Upper lobe of left lung (tissue), 6 donors: ENCODE measurements around the gene FGF10. TPM values are rescaled to one million over a fixed set of nuclear protein-coding genes. Genes with fewer than 3 reads are reported as not detected.

Source experiments
- ATAC-seq, 2 donors: fragments of 200-7000 bp; cut with Tn5 transposase; one replicate each; pipeline ENCODE4 v1.9.1; 2022; ENCODE audit warnings: mild to moderate bottlenecking in 2 of 2, moderate library complexity in 2 of 2; ENCODE audit not compliant: low FRiP score in 2 of 2
- DNase-seq, 2 donors: peaks; one replicate each; pipeline ENCODE4 v3.0.0-alpha.2; 2019 to 2020
- H3K27ac ChIP-seq, 4 donors: fragments of 200-600 bp; sonication (generic); one replicate each; pipeline ENCODE4 v1.5.1; 2016 to 2019
- H3K27me3 ChIP-seq, 4 donors: fragments of 200-600 bp; sonication (generic); one replicate each; pipeline ENCODE4 v1.5.1; 2017 to 2019
- H3K36me3 ChIP-seq, 4 donors: fragments of 200-600 bp; sonication (generic); one replicate each; pipeline ENCODE4 v1.5.1; 2016 to 2019
- H3K4me1 ChIP-seq, 4 donors: fragments of 200-600 bp; sonication (generic); one replicate each; pipeline ENCODE4 v1.5.1; 2018 to 2019
- H3K4me3 ChIP-seq, 4 donors: fragments of 200-600 bp; sonication (generic); one replicate each; pipeline ENCODE4 v1.5.1; 2017 to 2019; ENCODE audit warnings: mild to moderate bottlenecking in 2 of 4, moderate library complexity in 1 of 4
- H3K9me3 ChIP-seq, 4 donors: fragments of 200-600 bp; sonication (generic); one replicate each; pipeline ENCODE4 v1.5.1; 2018 to 2019
- CTCF ChIP-seq, 6 experiments: fragments of 450-650 bp in 4 of 6; fragments of 200-600 bp in 2 of 6; sonication (generic) in 2 of 6; IDR thresholded peaks; one replicate each; pipeline ENCODE4 v1.5.1; 2016 to 2019; ENCODE audit warnings: antibody characterized with exemption in 6 of 6
- EP300 ChIP-seq, 4 donors: sonication (generic); formaldehyde crosslinking; IDR thresholded peaks; one replicate each; pipeline ENCODE4 v1.5.1; 2017; ENCODE audit warnings: antibody characterized with exemption in 4 of 4, control low read depth in 2 of 4
- POLR2A ChIP-seq, 4 donors: fragments of 450-650 bp; IDR thresholded peaks; one replicate each; pipeline ENCODE4 v1.5.1; 2016 to 2017; ENCODE audit warnings: antibody characterized with exemption in 4 of 4, mild to moderate bottlenecking in 2 of 4
- POLR2AphosphoS5 ChIP-seq, 2 donors: sonication (generic); formaldehyde crosslinking; IDR thresholded peaks; one replicate each; pipeline ENCODE4 v1.5.1; 2017; ENCODE audit warnings: antibody characterized with exemption in 2 of 2
- WGBS, 2 donors: methylation state at CpG; one replicate each; pipeline ENCODE4 v1.1.5; 2017 to 2018; 5-methylcytosine and 5-hydroxymethylcytosine counted together
- total RNA-seq, 6 donors: library from RNA; depleted of rRNA in 4 of 6; stranded (reverse); fragments of >200 nt in 4 of 6; gene quantifications; one replicate each; pipeline versions ENCODE4 v1.1.0 to v1.2.1, GENCODE V29; 2016 to 2021
- donor health status: DM: no; HTN: no; CAD: no; lungs with moderate emphysema.
- donor health status: DM: no; HTN: yes; CAD: no; lungs with severe emphysema.

The FGF10 gene
- 10 to 100 TPM in 1 of 6 donors, 1 to 10 TPM in 5; 1.1 to 12.6 (median 2.4) TPM for total RNA-seq

- Histone ChIP-seq H3K9me3 (no peaks in the 10 kb centered on the region), H3K4me3 (peak within 1 kb of the TSS; percentile 21 to 54 (median 38)), H3K27ac (peak within 1 kb of the TSS; percentile 39 to 65 (median 54)), H3K36me3 (no peaks in the 10 kb centered on the region), H3K27me3 (peaks cover 0 to 2% (median 0%) of the 10 kb centered on the region in 4 donors), H3K4me1 (peaks cover 5 to 21% (median 7%) of the 10 kb centered on the region in 4 donors)
- DNase-seq, result peak in 1 of 2 donors; percentile 86
- TF ChIP-seq POLR2A (IDR thresholded peaks at IDR 0.05) (no peak), EP300 (IDR thresholded peaks at IDR 0.05) (no peak), POLR2AphosphoS5 (IDR thresholded peaks at IDR 0.05) (no peak), CTCF (IDR thresholded peaks at IDR 0.05) (no peak)
- peak; percentile 60 to 82 for ATAC-seq
- WGBS, 2 donors, result 4% methylated on average over 31 of the region's 35 CpGs
Measured at GRCh38 chr5:44389090-44389822, at the start of gene FGF10. FGF10 (minus strand) TSS chr5:44389420; CDS start chr5:44388682, 738 bp downstream.

- DNase-seq (no peak), ATAC-seq (no peak)
- Histone ChIP-seq H3K9me3 (no peaks in the 10 kb centered on the region), H3K36me3 (no peaks in the 10 kb centered on the region), H3K4me3 (no peak overlapping the region), H3K27ac (no peak overlapping the region), H3K4me1 (no peaks in the 10 kb centered on the region), H3K27me3 (no peaks in the 10 kb centered on the region)
- 89 to 91% methylated on average over 1 of the region's 1 CpG for WGBS, 2 donors
- no peak for TF ChIP-seq EP300 (IDR thresholded peaks at IDR 0.05)
- TF ChIP-seq CTCF (IDR thresholded peaks at IDR 0.05), result no peak
- no peak for TF ChIP-seq POLR2AphosphoS5 (IDR thresholded peaks at IDR 0.05)
- TF ChIP-seq POLR2A (IDR thresholded peaks at IDR 0.05), result no peak
Measured at GRCh38 chr5:44426944-44427343, 37.7 kb upstream of the FGF10 start.

GRCh38 chr5:44412286-44412685 lies 23.1 kb upstream of the FGF10 start:
- no peaks in the 10 kb centered on the region for H3K4me1 ChIP-seq
- H3K27ac ChIP-seq, result no peak overlapping the region
- H3K27me3 ChIP-seq, result no peaks in the 10 kb centered on the region
- no peak for ATAC-seq
- 75 to 79% methylated on average over 3 of the region's 3 CpGs for WGBS, 2 donors
- H3K36me3 ChIP-seq, result no peaks in the 10 kb centered on the region
- TF ChIP-seq POLR2AphosphoS5 (IDR thresholded peaks at IDR 0.05) (no peak), CTCF (IDR thresholded peaks at IDR 0.05) (no peak), EP300 (IDR thresholded peaks at IDR 0.05) (no peak), POLR2A (IDR thresholded peaks at IDR 0.05) (no peak)
- H3K9me3 ChIP-seq, result no peaks in the 10 kb centered on the region
- no peak for DNase-seq
- no peak overlapping the region for H3K4me3 ChIP-seq

GRCh38 chr5:44402084-44402483 lies 12.9 kb upstream of the FGF10 start:
- ATAC-seq (no peak), DNase-seq (no peak)
- H3K27ac ChIP-seq, result no peak overlapping the region
- H3K4me3 ChIP-seq, result no peak overlapping the region
- no peaks in the 10 kb centered on the region for H3K9me3 ChIP-seq
- H3K36me3 ChIP-seq, result no peaks in the 10 kb centered on the region
- TF ChIP-seq CTCF (IDR thresholded peaks at IDR 0.05) (no peak), POLR2AphosphoS5 (IDR thresholded peaks at IDR 0.05) (no peak), EP300 (IDR thresholded peaks at IDR 0.05) (no peak), POLR2A (IDR thresholded peaks at IDR 0.05) (no peak)
- no peaks in the 10 kb centered on the region for H3K4me1 ChIP-seq
- H3K27me3 ChIP-seq, result no peaks in the 10 kb centered on the region
- 75 to 79% methylated on average over 2 of the region's 2 CpGs for WGBS, 2 donors

GRCh38 chr5:44401611-44402010 lies 12.4 kb upstream of the FGF10 start:
- Histone ChIP-seq H3K9me3 (no peaks in the 10 kb centered on the region), H3K4me3 (no peak overlapping the region), H3K4me1 (no peaks in the 10 kb centered on the region), H3K36me3 (no peaks in the 10 kb centered on the region), H3K27me3 (no peaks in the 10 kb centered on the region), H3K27ac (no peak overlapping the region)
- ATAC-seq, result no peak
- 72 to 75% methylated on average over 4 of the region's 4 CpGs for WGBS, 2 donors
- DNase-seq, result no peak
- TF ChIP-seq POLR2A (IDR thresholded peaks at IDR 0.05) (no peak), EP300 (IDR thresholded peaks at IDR 0.05) (no peak), CTCF (IDR thresholded peaks at IDR 0.05) (no peak), POLR2AphosphoS5 (IDR thresholded peaks at IDR 0.05) (no peak)
